ENCODE measurements around the gene PLEKHN1.

The PLEKHN1 gene

GRCh38 chr1:930633-931138 is 35.6 kb upstream of the PLEKHN1 start:
- no peak overlapping the region for H3K9ac ChIP-seq (ENCODE audit: low read length in 5 of 5)
- H3K27ac ChIP-seq (ENCODE audit: low read depth, low read length) = no peak overlapping the region
- no peak overlapping the region for H3K4me3 ChIP-seq (ENCODE audit: low read depth in 1 of 5, low read length in 5 of 5)
- H3K4me1 ChIP-seq (ENCODE audit: control insufficient read depth in 5 of 5, insufficient read depth in 5 of 5, low read length in 5 of 5) = peaks cover 0 to 10% (median 3%) of the 10 kb centered on the region in 5 donors
- no peaks in the 10 kb centered on the region for H3K36me3 ChIP-seq (ENCODE audit: control insufficient read depth in 5 of 5, insufficient read depth in 5 of 5, low read length in 5 of 5)
- no peaks in the 10 kb centered on the region for H3K9me3 ChIP-seq (ENCODE audit: control insufficient read depth in 5 of 5, low read length in 5 of 5)
- peaks cover 38 to 64% (median 58%) of the 10 kb centered on the region in 5 donors for H3K27me3 ChIP-seq (ENCODE audit: control insufficient read depth in 5 of 5, insufficient read depth in 4 of 5, low read length in 5 of 5)

GRCh38 chr1:931380-932172 is 34.7 kb upstream of the PLEKHN1 start:
- peaks cover 0 to 12% (median 3%) of the 10 kb centered on the region in 5 donors for H3K4me1 ChIP-seq (ENCODE audit: control insufficient read depth in 5 of 5, insufficient read depth in 5 of 5, low read length in 5 of 5)
- H3K9me3 ChIP-seq (ENCODE audit: control insufficient read depth in 5 of 5, low read length in 5 of 5) = no peaks in the 10 kb centered on the region
- no peak overlapping the region for H3K27ac ChIP-seq (ENCODE audit: low read depth, low read length)
- H3K36me3 ChIP-seq (ENCODE audit: control insufficient read depth in 5 of 5, insufficient read depth in 5 of 5, low read length in 5 of 5) = no peaks in the 10 kb centered on the region
- H3K9ac ChIP-seq (ENCODE audit: low read length in 5 of 5) = no peak overlapping the region
- H3K27me3 ChIP-seq (ENCODE audit: control insufficient read depth in 5 of 5, insufficient read depth in 4 of 5, low read length in 5 of 5) = peaks cover 35 to 62% (median 55%) of the 10 kb centered on the region in 5 donors
- no peak overlapping the region for H3K4me3 ChIP-seq (ENCODE audit: low read depth in 1 of 5, low read length in 5 of 5)

- Histone ChIP-seq H3K4me3 (ENCODE audit: low read depth in 1 of 5, low read length in 5 of 5) (no peak overlapping the region), H3K27ac (ENCODE audit: low read depth, low read length) (no peak overlapping the region), H3K4me1 (ENCODE audit: control insufficient read depth in 5 of 5, insufficient read depth in 5 of 5, low read length in 5 of 5) (peaks cover 0 to 12% (median 3%) of the 10 kb centered on the region in 5 donors), H3K9me3 (ENCODE audit: control insufficient read depth in 5 of 5, low read length in 5 of 5) (no peaks in the 10 kb centered on the region), H3K27me3 (ENCODE audit: control insufficient read depth in 5 of 5, insufficient read depth in 4 of 5, low read length in 5 of 5) (peaks cover 34 to 62% (median 55%) of the 10 kb centered on the region in 5 donors), H3K36me3 (ENCODE audit: control insufficient read depth in 5 of 5, insufficient read depth in 5 of 5, low read length in 5 of 5) (no peaks in the 10 kb centered on the region), H3K9ac (ENCODE audit: low read length in 5 of 5) (no peak overlapping the region)
These were observed 34.1 kb upstream of the PLEKHN1 start for GRCh38 chr1:932173-932510.

- Histone ChIP-seq H3K27me3 (ENCODE audit: control insufficient read depth in 5 of 5, insufficient read depth in 4 of 5, low read length in 5 of 5) (peaks cover 33 to 60% (median 52%) of the 10 kb centered on the region in 5 donors), H3K9me3 (ENCODE audit: control insufficient read depth in 5 of 5, low read length in 5 of 5) (no peaks in the 10 kb centered on the region), H3K4me3 (ENCODE audit: low read depth in 1 of 5, low read length in 5 of 5) (no peak overlapping the region), H3K27ac (ENCODE audit: low read depth, low read length) (no peak overlapping the region), H3K36me3 (ENCODE audit: control insufficient read depth in 5 of 5, insufficient read depth in 5 of 5, low read length in 5 of 5) (no peaks in the 10 kb centered on the region), H3K4me1 (ENCODE audit: control insufficient read depth in 5 of 5, insufficient read depth in 5 of 5, low read length in 5 of 5) (peaks cover 0 to 12% (median 3%) of the 10 kb centered on the region in 5 donors), H3K9ac (ENCODE audit: low read length in 5 of 5) (no peak overlapping the region)
These were observed 33.3 kb upstream of the PLEKHN1 start for GRCh38 chr1:932776-933602.

GRCh38 chr1:933603-933940 is 32.7 kb upstream of the PLEKHN1 start:
- Histone ChIP-seq H3K27me3 (ENCODE audit: control insufficient read depth in 5 of 5, insufficient read depth in 4 of 5, low read length in 5 of 5) (peaks cover 38 to 63% (median 54%) of the 10 kb centered on the region in 5 donors), H3K27ac (ENCODE audit: low read depth, low read length) (no peak overlapping the region), H3K36me3 (ENCODE audit: control insufficient read depth in 5 of 5, insufficient read depth in 5 of 5, low read length in 5 of 5) (no peaks in the 10 kb centered on the region), H3K4me1 (ENCODE audit: control insufficient read depth in 5 of 5, insufficient read depth in 5 of 5, low read length in 5 of 5) (peaks cover 0 to 12% (median 3%) of the 10 kb centered on the region in 5 donors), H3K9me3 (ENCODE audit: control insufficient read depth in 5 of 5, low read length in 5 of 5) (no peaks in the 10 kb centered on the region), H3K9ac (ENCODE audit: low read length in 5 of 5) (no peak overlapping the region), H3K4me3 (ENCODE audit: low read depth in 1 of 5, low read length in 5 of 5) (no peak overlapping the region)

- H3K4me3 ChIP-seq (ENCODE audit: low read depth in 1 of 5, low read length in 5 of 5) = no peak overlapping the region
- no peak overlapping the region for H3K9ac ChIP-seq (ENCODE audit: low read length in 5 of 5)
- H3K27me3 ChIP-seq (ENCODE audit: control insufficient read depth in 5 of 5, insufficient read depth in 4 of 5, low read length in 5 of 5) = peaks cover 50 to 72% (median 60%) of the 10 kb centered on the region in 5 donors
- no peaks in the 10 kb centered on the region for H3K9me3 ChIP-seq (ENCODE audit: control insufficient read depth in 5 of 5, low read length in 5 of 5)
- H3K27ac ChIP-seq (ENCODE audit: low read depth, low read length) = no peak overlapping the region
- peaks cover 0 to 18% (median 9%) of the 10 kb centered on the region in 5 donors for H3K4me1 ChIP-seq (ENCODE audit: control insufficient read depth in 5 of 5, insufficient read depth in 5 of 5, low read length in 5 of 5)
- H3K36me3 ChIP-seq (ENCODE audit: control insufficient read depth in 5 of 5, insufficient read depth in 5 of 5, low read length in 5 of 5) = no peaks in the 10 kb centered on the region
These were observed 31.1 kb upstream of the PLEKHN1 start for GRCh38 chr1:934991-935750.

- Histone ChIP-seq H3K9ac (ENCODE audit: low read length in 5 of 5) (no peak overlapping the region), H3K4me1 (ENCODE audit: control insufficient read depth in 5 of 5, insufficient read depth in 5 of 5, low read length in 5 of 5) (peaks cover 0 to 23% (median 14%) of the 10 kb centered on the region in 5 donors), H3K9me3 (ENCODE audit: control insufficient read depth in 5 of 5, low read length in 5 of 5) (no peaks in the 10 kb centered on the region), H3K4me3 (ENCODE audit: low read depth in 1 of 5, low read length in 5 of 5) (no peak overlapping the region), H3K27ac (ENCODE audit: low read depth, low read length) (no peak overlapping the region), H3K36me3 (ENCODE audit: control insufficient read depth in 5 of 5, insufficient read depth in 5 of 5, low read length in 5 of 5) (no peaks in the 10 kb centered on the region), H3K27me3 (ENCODE audit: control insufficient read depth in 5 of 5, insufficient read depth in 4 of 5, low read length in 5 of 5) (peaks cover 52 to 71% (median 61%) of the 10 kb centered on the region in 5 donors)
These were observed 30.5 kb upstream of the PLEKHN1 start for GRCh38 chr1:935751-936231.

- no peak overlapping the region for H3K4me3 ChIP-seq (ENCODE audit: low read depth in 1 of 5, low read length in 5 of 5)
- H3K27ac ChIP-seq (ENCODE audit: low read depth, low read length) = no peak overlapping the region
- peaks cover 0 to 32% (median 21%) of the 10 kb centered on the region in 5 donors for H3K4me1 ChIP-seq (ENCODE audit: control insufficient read depth in 5 of 5, insufficient read depth in 5 of 5, low read length in 5 of 5)
- H3K27me3 ChIP-seq (ENCODE audit: control insufficient read depth in 5 of 5, insufficient read depth in 4 of 5, low read length in 5 of 5) = peaks cover 60 to 71% (median 66%) of the 10 kb centered on the region in 5 donors
- H3K9me3 ChIP-seq (ENCODE audit: control insufficient read depth in 5 of 5, low read length in 5 of 5) = no peaks in the 10 kb centered on the region
- H3K36me3 ChIP-seq (ENCODE audit: control insufficient read depth in 5 of 5, insufficient read depth in 5 of 5, low read length in 5 of 5) = no peaks in the 10 kb centered on the region
- H3K9ac ChIP-seq (ENCODE audit: low read length in 5 of 5) = no peak overlapping the region
These were observed 29.7 kb upstream of the PLEKHN1 start for GRCh38 chr1:936348-937264.

- peaks cover 0 to 34% (median 24%) of the 10 kb centered on the region in 5 donors for H3K4me1 ChIP-seq (ENCODE audit: control insufficient read depth in 5 of 5, insufficient read depth in 5 of 5, low read length in 5 of 5)
- no peaks in the 10 kb centered on the region for H3K36me3 ChIP-seq (ENCODE audit: control insufficient read depth in 5 of 5, insufficient read depth in 5 of 5, low read length in 5 of 5)
- peaks cover 55 to 68% (median 61%) of the 10 kb centered on the region in 5 donors for H3K27me3 ChIP-seq (ENCODE audit: control insufficient read depth in 5 of 5, insufficient read depth in 4 of 5, low read length in 5 of 5)
- H3K9me3 ChIP-seq (ENCODE audit: control insufficient read depth in 5 of 5, low read length in 5 of 5) = no peaks in the 10 kb centered on the region
- H3K9ac ChIP-seq (ENCODE audit: low read length in 5 of 5) = no peak overlapping the region
- no peak overlapping the region for H3K27ac ChIP-seq (ENCODE audit: low read depth, low read length)
- H3K4me3 ChIP-seq (ENCODE audit: low read depth in 1 of 5, low read length in 5 of 5) = no peak overlapping the region
These were observed 28.8 kb upstream of the PLEKHN1 start for GRCh38 chr1:937521-937920.
